Right atrium auricular region (tissue), 2 donors: ENCODE measurements around the gene AP3B1. TPM values are rescaled to one million over a fixed set of nuclear protein-coding genes. Genes with fewer than 3 reads are reported as not detected.

ENCODE experiments used
- DNase-seq: peaks from one replicate; pipeline ENCODE4 v3.0.0-alpha.2; 2019; ENCODE audit warnings: low spot score
- H3K27ac ChIP-seq, 2 donors: fragments of 200-600 bp; sonication (generic); 1 replicate in 1 of 2; 2 replicates in 1 of 2; pipeline ENCODE4 v1.5.1; 2016 to 2019
- H3K27me3 ChIP-seq, 2 donors: fragments of 200-600 bp; sonication (generic); one replicate each; pipeline versions ENCODE4 v1.5.1 to v1.6.0; 2017 to 2019
- H3K36me3 ChIP-seq: fragments of 200-600 bp; sonication (generic); one replicate; pipeline ENCODE4 v1.5.1; 2016
- H3K4me1 ChIP-seq, 2 donors: fragments of 200-600 bp; sonication (generic); one replicate each; pipeline versions ENCODE4 v1.5.1 to v1.6.0; 2017 to 2019
- H3K4me3 ChIP-seq, 2 donors: fragments of 200-600 bp; sonication (generic); 1 replicate in 1 of 2; 2 replicates in 1 of 2; pipeline ENCODE4 v1.5.1; 2017 to 2019; ENCODE audit warnings: mild to moderate bottlenecking in 1 of 2, moderate library complexity in 1 of 2
- H3K9me3 ChIP-seq, 2 donors: fragments of 200-600 bp; sonication (generic); one replicate each; pipeline ENCODE4 v1.5.1; 2019
- total RNA-seq, 2 donors: library from RNA; depleted of rRNA; stranded (reverse); fragments of >200 nt; gene quantifications; one replicate each; pipeline ENCODE4 v1.1.0, GENCODE V29; 2016
- TF ChIP-seq, protein P1 (sequence below), 2 donors: fragments of 200-600 bp; sonication (generic); IDR thresholded peaks; one replicate each; pipeline ENCODE4 v1.5.1; 2019; ENCODE audit warnings: antibody characterized with exemption in 2 of 2

Gene AP3B1
- total RNA-seq, 2 donors from 2014 or later = 22.4 to 25.7 TPM

- no peaks in the 10 kb centered on the region for H3K36me3 ChIP-seq
- TF ChIP-seq, protein P1, sequence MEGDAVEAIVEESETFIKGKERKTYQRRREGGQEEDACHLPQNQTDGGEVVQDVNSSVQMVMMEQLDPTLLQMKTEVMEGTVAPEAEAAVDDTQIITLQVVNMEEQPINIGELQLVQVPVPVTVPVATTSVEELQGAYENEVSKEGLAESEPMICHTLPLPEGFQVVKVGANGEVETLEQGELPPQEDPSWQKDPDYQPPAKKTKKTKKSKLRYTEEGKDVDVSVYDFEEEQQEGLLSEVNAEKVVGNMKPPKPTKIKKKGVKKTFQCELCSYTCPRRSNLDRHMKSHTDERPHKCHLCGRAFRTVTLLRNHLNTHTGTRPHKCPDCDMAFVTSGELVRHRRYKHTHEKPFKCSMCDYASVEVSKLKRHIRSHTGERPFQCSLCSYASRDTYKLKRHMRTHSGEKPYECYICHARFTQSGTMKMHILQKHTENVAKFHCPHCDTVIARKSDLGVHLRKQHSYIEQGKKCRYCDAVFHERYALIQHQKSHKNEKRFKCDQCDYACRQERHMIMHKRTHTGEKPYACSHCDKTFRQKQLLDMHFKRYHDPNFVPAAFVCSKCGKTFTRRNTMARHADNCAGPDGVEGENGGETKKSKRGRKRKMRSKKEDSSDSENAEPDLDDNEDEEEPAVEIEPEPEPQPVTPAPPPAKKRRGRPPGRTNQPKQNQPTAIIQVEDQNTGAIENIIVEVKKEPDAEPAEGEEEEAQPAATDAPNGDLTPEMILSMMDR (IDR thresholded peaks at IDR 0.05) = no peak
- no peak overlapping the region for H3K4me3 ChIP-seq
- no peak for DNase-seq
- H3K4me1 ChIP-seq = no peaks in the 10 kb centered on the region
- no peaks in the 10 kb centered on the region for H3K27me3 ChIP-seq
- H3K27ac ChIP-seq = no peak overlapping the region
- H3K9me3 ChIP-seq = no peaks in the 10 kb centered on the region
These were observed 14.2 kb downstream of the AP3B1 start for GRCh38 chr5:78280261-78280660.

DNA sequence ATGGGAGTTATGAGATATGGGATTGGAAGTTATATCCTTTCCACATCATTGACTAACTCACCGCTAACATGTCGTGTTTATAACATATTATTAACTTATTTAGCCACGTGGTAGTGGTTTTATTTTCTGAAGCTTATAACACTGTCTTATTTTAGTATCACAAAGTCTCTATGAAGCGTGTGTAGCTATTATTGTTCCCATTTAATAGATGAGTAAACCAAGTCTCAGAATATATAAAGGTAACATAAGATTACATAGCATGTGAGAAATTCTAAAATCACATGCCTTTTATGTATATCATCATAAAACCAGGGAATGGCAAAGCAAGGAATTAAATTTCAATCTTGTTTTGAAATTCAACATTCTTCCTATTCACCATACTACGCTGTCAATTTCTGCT lies 15.3 kb downstream of the AP3B1 start:
- H3K27ac ChIP-seq = no peak overlapping the region
- H3K4me3 ChIP-seq = no peak overlapping the region
- no peaks in the 10 kb centered on the region for H3K9me3 ChIP-seq
- DNase-seq = no peak
- H3K4me1 ChIP-seq = no peaks in the 10 kb centered on the region
- no peaks in the 10 kb centered on the region for H3K36me3 ChIP-seq
- TF ChIP-seq, protein P1 (IDR thresholded peaks at IDR 0.05) = no peak
- H3K27me3 ChIP-seq = no peaks in the 10 kb centered on the region

DNA sequence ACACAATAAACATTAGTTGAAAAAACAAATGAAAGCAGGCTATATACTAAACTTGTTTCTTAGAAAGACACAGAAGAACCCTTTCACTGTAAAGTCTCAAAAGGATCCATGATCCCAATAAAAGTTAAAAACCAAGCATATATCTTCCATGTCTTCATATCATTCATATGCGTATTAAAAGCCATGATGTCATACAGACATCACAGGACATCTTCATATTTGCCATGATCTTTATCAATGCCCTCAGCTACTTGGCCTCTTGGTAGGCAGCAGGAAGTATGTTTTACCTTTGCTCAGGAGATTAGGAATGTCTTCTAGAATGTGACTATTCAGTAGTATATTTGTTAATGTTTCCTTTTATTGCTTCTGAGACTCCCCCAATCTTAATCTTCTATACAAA lies 16.8 kb downstream of the AP3B1 start:
- H3K4me1 ChIP-seq = peaks cover 0 to 10% of the 10 kb centered on the region in 2 donors
- no peak for DNase-seq
- no peaks in the 10 kb centered on the region for H3K9me3 ChIP-seq
- H3K27me3 ChIP-seq = no peaks in the 10 kb centered on the region
- no peaks in the 10 kb centered on the region for H3K36me3 ChIP-seq
- TF ChIP-seq, protein P1 (IDR thresholded peaks at IDR 0.05) = no peak
- H3K4me3 ChIP-seq = no peak overlapping the region
- no peak overlapping the region for H3K27ac ChIP-seq

DNA sequence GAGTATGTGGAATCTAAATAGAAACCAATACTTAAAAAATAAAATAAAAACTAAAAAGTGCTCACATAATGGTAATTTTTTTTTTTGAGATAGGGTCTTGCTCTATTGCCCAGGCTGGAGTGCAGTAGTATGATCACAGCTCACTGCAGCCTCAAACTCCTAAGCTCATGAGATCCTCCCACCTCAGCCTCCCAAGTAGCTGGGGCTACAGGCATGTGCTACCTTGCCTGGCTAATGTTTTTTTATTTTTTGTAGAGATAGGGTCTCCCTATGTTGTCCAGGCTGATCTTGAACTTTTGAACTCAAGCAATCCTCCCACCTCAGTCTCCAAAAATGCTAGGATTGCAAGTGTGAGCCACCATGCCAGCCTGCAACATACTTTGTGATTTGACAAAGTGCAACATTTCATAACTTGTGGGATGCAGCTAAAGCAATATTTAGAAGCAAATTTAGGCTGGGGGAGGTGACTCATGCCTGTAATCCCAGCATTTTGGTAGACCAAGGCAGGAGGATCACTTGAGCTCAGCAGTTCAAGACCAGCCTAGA lies 18.4 kb downstream of the AP3B1 start:
- H3K9me3 ChIP-seq = no peaks in the 10 kb centered on the region
- no peak overlapping the region for H3K4me3 ChIP-seq
- TF ChIP-seq, protein P1 (IDR thresholded peaks at IDR 0.05) = no peak
- peaks cover 0 to 10% of the 10 kb centered on the region in 2 donors for H3K4me1 ChIP-seq
- no peaks in the 10 kb centered on the region for H3K27me3 ChIP-seq
- DNase-seq = no peak
- H3K27ac ChIP-seq = no peak overlapping the region
- no peaks in the 10 kb centered on the region for H3K36me3 ChIP-seq

GRCh38 chr5:78274540-78275197 lies 19.8 kb downstream of the AP3B1 start:
- H3K36me3 ChIP-seq = no peaks in the 10 kb centered on the region

More at GRCh38 chr5:78274540-78275197, 19.8 kb downstream of the AP3B1 start:
- no peak overlapping the region for H3K27ac ChIP-seq
- H3K4me1 ChIP-seq = peaks cover 0 to 10% of the 10 kb centered on the region in 2 donors
- no peaks in the 10 kb centered on the region for H3K9me3 ChIP-seq
- no peak for DNase-seq
- no peak overlapping the region for H3K4me3 ChIP-seq
- TF ChIP-seq, protein P1 (IDR thresholded peaks at IDR 0.05) = no peak
- H3K27me3 ChIP-seq = no peaks in the 10 kb centered on the region
